ENCODE results near the gene WDR6.

The WDR6 gene, protein sequence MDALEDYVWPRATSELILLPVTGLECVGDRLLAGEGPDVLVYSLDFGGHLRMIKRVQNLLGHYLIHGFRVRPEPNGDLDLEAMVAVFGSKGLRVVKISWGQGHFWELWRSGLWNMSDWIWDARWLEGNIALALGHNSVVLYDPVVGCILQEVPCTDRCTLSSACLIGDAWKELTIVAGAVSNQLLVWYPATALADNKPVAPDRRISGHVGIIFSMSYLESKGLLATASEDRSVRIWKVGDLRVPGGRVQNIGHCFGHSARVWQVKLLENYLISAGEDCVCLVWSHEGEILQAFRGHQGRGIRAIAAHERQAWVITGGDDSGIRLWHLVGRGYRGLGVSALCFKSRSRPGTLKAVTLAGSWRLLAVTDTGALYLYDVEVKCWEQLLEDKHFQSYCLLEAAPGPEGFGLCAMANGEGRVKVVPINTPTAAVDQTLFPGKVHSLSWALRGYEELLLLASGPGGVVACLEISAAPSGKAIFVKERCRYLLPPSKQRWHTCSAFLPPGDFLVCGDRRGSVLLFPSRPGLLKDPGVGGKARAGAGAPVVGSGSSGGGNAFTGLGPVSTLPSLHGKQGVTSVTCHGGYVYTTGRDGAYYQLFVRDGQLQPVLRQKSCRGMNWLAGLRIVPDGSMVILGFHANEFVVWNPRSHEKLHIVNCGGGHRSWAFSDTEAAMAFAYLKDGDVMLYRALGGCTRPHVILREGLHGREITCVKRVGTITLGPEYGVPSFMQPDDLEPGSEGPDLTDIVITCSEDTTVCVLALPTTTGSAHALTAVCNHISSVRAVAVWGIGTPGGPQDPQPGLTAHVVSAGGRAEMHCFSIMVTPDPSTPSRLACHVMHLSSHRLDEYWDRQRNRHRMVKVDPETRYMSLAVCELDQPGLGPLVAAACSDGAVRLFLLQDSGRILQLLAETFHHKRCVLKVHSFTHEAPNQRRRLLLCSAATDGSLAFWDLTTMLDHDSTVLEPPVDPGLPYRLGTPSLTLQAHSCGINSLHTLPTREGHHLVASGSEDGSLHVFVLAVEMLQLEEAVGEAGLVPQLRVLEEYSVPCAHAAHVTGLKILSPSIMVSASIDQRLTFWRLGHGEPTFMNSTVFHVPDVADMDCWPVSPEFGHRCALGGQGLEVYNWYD

DNA sequence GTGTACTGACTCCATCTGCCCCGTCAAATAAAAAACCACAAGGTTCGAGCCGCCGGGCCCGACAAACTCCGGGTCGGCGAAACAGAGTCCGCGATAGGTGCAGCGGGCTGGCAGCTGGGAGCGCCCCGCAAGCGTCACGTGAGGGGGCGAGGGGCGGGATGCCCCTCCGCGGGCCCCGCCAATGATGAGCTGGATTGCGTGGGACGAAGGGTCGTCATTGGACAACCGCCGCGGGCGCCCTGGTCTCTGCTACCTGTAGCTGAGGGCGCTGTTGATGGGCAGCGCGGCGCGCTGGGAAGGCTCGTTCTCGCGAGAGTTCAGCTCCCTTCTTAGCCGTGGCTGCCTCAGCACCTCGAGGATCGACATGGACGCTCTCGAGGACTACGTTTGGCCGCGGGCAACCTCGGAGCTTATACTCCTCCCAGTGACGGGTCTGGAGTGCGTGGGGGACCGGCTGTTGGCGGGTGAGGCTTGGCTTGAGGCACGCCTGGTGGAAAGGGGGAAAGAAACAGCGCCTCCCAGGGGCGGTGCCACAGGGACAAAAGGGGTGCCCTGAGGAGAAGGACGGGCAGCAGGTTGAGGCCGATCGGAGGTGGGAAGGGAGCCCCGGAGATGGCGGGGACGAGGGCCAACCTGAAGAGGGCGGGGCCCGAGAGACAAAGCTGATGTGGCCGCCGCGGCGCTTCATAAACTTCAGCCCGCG, at the start of gene WDR6:
Gene WDR6, plus strand, starts transcription at position 324 of the 703 bp plus-strand sequence. Its CDS starts 41 bp downstream, at position 365.
- in situ Hi-C loops (cut with MboI; ENCODE audit: low sequenced_read_pairs) = no loop called here

DNA sequence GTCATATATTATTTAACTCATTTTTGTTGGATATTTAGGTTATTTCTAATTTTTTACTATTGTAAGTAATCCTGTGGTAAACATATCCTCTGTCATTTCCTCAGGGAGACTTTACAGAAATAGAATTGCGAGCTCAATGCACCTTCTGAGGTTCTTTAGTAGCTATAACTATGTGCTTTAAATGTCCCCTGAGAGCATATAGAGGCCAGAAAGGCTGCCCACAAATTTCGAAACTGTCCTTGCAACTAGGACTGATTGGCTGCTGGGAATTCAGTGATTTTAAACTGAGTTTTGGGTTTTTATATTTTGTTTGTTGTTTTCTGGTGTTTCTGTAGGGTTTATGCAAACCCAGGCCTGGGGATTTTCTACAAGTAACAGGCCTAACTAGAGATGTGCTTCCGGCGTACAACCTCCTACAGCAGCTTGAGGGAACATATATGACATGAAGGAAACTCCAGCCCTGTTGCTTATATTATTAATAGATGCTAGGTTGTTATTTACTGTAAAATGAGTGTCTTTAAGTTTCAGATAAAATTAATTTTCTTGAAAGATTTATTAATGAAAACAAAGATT, 46.3 kb upstream of the WDR6 start:
- in situ Hi-C loops (cut with MboI; ENCODE audit: low sequenced_read_pairs) = no loop called here

DNA sequence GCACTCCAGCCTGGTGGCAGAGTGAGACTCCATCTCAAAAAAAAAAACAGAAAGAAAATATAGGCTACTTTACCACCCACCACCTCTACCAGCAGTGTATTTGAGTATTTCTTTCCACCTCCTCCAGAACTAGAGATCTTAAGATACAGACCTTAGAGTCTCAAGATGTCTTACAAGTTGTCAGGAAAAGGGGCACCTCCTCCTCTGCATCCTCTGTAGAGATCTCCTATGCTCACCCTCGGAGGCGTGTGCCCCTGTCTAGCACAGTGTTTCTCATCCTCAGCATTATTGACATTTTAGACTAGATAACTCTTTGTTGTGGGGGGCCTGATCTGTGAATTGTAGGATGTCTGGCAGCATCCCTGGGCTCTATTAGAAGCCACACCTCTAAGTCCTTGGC, 44.9 kb upstream of the WDR6 start:
- in situ Hi-C loops (cut with MboI; ENCODE audit: low sequenced_read_pairs) = no loop called here

DNA sequence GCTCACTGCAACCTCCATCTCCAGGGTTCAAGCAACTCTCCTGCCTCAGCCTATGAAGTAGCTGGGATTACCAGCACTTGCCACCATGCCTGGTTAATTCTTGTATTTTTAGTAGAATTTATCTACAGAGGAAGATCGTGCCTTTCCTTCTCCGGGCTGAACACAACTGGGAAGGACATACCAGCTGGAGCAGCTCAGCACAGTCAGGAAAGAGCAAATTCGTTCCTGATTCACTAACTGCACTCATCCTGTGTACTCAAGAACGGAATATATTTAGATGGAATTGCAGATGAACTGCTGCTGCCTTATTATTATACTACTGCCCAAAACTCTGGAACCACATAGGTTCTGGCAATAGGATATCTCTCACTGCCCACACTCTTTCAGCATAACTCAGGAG, 44.3 kb upstream of the WDR6 start:
- in situ Hi-C loops (cut with MboI; ENCODE audit: low sequenced_read_pairs) = no loop called here

DNA sequence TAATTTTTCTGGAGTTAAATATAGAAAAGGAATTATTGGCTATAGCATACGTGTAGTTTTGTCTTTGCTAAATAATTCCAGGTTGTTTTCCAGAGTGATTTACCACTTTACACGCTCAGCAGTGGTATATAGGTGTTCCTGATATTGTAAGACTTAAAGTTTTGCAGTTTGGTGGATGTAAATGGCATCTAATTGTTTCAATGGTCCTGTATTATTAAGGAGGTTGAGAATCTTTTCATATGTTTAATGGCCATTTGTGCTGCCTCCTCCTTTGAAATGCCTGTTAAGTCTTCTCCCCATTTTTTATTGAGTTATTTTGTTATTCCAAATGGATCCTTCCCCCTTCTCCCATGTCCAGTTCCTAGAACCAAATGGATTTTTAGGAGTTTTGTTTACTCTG, 43.6 kb upstream of the WDR6 start:
- in situ Hi-C loops (cut with MboI; ENCODE audit: low sequenced_read_pairs) = no loop called here

DNA sequence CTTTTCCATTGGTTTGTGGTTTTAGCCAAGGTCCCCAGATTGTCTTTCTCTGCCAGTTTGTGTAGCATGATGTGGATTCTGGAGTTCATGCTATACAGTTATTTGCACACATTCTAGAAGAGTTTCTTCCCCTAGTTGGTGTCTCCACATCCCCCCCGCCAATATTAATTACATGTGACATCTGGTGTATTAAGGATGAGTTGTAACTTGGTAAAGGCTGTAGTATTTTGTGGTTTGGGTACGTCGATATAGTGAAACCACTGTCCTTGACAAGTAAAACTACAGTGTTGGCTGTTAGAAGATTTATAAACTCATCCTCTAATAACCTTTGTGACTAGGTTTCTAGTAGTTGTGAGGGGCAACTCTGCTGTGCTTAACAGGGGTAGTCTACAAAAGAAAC, 40.8 kb upstream of the WDR6 start:
- in situ Hi-C loops (cut with MboI; ENCODE audit: low sequenced_read_pairs) = no loop called here

DNA sequence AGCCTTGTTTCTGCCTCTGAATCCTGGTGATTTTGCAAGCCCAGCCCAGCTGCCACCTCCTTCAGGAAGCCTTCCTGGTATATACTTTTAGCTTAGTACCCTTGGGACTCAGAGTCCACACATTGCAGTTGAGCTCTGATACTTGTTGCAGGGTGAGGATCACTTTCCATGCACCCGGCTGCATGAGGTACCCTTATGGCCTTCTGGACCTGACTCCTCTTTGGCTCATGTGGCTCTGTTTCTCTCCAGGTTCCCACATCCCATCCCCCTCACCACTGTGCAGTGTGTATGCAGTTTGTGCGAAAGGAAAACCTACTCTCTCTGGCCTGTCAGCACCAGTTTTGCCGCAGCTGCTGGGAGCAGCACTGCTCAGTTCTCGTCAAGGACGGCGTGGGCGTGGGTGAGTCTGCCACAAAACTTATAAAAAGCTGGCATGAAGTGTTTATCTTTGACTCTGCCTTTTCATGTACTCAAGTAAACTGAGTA, 40.3 kb upstream of the WDR6 start:
- in situ Hi-C loops (cut with MboI; ENCODE audit: low sequenced_read_pairs) = no loop called here

DNA sequence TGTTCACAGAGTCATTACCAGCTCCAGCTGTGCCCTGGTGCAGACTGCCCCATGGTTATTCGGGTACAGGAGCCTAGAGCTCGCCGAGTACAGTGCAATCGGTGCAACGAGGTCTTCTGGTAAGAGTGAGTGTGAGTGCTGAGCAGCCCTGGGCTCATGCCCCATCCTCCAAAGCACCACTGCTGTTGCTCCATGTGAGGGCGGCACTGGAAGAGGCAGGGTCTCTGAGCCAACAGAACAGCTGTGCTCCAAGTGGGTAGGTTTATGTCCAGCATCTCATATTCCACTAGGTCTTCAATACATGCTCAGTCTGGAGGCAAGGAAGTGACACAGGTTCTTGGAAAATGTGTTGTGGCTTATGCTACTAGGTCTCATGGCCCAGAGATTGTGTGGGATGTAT, 36.6 kb upstream of the WDR6 start:
- in situ Hi-C loops (cut with MboI; ENCODE audit: low sequenced_read_pairs) = no loop called here

DNA sequence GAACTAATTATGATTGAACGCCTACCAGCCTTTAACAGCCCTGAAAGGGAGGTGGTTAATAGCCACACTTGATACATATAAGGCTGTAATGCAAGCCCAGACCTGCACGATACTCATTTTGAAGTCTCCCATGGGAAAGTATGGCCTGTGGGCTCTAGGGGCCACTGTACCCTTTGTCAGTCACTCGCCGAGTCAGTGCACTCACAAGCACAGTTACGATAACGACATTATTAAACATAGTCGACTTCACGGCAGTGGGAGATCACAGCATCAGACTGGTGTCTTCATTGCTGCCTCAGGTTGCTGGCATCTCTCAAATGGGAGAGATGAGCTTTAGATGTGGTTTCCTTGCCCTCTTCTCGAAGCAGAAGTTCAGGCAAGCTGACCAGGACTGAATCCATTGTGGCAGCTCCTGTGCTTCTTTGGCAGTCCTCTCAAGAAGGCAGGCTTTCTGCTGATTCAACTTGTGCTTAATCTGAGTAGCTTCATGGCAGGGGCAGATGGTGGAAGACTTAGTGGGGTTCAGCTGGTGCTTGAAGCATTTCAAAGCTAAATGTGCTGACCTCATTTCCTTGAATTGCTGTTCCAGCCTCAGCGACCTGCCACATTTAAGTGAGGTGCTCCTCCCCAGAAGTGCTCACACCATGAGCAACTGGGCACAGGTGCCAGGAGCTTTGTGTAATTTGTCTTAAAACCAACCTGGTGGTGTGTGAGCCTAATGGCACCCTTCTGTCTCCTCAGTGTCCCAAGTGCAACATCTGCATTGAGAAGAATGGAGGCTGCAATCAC, 32.9 kb upstream of the WDR6 start:
- in situ Hi-C loops (cut with MboI; ENCODE audit: low sequenced_read_pairs) = no loop called here

DNA sequence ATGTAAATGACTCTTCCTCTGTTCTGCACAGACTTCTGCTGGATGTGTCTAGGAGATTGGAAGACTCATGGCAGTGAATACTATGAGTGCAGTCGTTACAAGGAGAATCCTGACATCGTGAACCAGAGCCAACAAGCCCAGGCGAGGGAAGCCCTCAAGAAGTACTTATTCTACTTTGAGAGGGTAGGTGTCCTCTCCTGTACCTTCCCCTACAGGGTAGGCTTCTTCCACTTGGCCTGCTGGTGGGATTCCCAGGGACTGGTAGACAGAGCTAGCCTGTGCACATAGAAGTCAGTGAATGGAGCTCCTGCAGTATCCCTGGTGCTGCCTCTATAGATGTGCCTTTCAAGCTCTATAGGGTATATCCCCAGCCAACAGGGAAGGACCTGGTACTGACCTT, 27.7 kb upstream of the WDR6 start:
- in situ Hi-C loops (cut with MboI; ENCODE audit: low sequenced_read_pairs) = no loop called here

DNA sequence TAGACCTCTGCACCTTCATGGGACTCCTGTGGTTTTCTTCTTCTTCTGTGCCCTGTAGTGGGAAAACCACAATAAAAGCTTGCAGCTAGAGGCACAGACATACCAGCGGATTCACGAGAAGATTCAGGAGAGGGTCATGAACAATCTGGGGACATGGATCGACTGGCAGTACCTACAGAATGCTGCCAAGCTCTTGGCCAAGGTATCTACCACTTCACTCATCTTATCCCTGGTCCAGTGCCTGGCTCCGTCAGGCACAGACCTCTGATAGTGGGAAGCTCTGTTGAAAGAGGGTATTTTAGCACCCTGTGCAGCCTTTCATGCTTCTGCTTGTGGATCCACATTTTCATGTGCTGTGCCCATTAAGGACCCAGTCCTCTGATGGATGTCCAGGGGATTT, 26.9 kb upstream of the WDR6 start:
- in situ Hi-C loops (cut with MboI; ENCODE audit: low sequenced_read_pairs) = no loop called here

DNA sequence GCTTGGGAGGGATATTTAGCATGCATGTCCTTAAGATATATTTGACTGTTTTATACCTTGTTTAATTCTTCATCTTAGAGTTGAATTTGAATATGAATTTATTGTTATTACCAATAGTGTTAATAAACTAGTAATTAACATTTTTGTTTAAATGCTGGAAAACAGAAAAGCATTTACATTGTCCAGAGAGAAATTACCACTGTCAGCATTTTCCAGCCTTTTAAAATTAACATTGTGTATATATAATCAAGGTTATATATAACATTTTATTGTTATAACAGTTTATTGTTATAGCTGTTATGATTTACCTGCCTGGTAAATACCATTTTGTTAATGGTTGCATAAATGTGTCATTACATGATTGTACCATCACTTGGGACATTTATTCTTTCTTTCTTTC, 25.2 kb upstream of the WDR6 start:
- in situ Hi-C loops (cut with MboI; ENCODE audit: low sequenced_read_pairs) = no loop called here

DNA sequence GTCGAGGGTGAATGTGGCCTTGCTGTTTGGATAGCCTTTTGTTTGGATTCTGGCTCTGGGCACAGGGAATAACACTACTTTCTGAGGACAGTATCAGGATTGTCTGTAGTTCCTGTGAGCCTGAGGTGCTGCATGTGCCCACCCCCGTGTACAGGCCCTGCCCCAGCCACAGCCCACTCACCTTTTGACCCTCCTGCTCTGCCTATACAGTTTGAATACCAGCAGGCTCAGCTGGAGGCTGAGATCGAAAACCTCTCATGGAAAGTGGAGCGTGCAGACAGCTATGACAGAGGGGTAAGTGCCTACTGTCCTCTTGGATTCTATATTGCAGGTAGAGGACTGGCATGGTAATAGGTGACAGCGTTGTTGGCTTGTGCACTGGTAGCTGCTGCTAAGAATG, 24.5 kb upstream of the WDR6 start:
- in situ Hi-C loops (cut with MboI; ENCODE audit: low sequenced_read_pairs) = no loop called here

DNA sequence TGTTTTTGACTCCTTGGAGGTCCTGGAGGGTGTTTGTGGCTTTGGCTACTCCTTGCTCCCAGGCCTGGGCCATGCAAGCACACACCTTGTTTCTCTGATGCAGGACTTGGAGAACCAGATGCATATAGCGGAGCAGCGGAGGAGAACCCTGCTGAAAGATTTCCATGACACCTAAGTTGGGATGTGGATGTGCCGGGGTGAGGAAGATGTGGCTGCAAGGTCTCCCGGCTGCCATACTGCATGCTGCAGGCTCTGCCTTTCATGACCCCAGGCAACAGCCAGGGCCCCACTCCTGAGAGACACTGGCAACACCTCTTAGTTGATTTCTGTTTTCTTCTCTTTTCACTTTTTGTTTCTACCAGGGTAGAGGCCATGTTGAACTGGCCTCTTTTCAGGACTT, 24.1 kb upstream of the WDR6 start:
- in situ Hi-C loops (cut with MboI; ENCODE audit: low sequenced_read_pairs) = no loop called here

DNA sequence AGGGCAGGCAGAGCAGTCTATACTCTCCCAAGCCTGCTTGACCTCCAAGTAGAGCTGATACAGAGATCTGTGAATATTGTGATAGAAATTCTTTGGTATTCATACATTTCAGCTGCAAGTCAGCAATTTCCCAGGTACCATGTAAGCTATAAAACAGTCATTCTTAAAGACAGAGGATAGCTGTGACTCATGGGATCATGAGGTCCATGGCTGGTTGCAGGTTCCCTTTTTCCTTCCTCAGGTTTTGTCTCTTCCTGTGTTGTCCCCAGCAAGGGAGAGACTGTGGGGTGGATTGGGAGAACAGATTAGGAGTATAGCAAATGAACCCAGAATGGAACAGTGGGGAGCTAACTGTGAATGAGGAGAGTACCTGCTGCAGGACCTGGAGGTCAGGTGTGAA, 22.5 kb upstream of the WDR6 start:
- in situ Hi-C loops (cut with MboI; ENCODE audit: low sequenced_read_pairs) = no loop called here

DNA sequence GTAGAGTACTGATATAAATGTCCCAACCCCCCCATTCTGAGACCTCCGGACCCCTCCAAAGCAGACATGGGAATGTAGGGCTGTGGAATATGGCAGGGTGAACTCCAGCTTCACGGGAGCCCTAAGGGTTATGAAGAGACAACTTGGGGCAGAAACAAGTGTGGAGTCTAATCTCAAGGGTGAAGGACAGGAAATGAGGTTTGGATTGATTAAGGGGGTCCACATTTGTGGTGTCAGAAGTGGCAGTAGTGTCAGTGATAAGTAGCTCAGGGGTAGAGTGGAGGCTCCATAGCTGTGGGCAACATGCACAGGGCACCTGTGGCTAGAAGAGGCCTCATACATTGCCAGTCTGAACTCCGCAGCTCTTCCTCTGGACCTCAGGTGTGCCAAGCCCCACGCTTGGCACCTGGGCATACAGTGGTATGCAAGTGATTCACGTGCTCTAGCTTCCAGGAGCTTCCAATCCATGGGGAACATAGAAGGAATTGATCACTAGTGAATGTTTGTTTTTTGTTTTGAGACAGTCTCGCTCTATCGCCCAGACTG, 21.3 kb upstream of the WDR6 start:
- in situ Hi-C loops (cut with MboI; ENCODE audit: low sequenced_read_pairs) = no loop called here

DNA sequence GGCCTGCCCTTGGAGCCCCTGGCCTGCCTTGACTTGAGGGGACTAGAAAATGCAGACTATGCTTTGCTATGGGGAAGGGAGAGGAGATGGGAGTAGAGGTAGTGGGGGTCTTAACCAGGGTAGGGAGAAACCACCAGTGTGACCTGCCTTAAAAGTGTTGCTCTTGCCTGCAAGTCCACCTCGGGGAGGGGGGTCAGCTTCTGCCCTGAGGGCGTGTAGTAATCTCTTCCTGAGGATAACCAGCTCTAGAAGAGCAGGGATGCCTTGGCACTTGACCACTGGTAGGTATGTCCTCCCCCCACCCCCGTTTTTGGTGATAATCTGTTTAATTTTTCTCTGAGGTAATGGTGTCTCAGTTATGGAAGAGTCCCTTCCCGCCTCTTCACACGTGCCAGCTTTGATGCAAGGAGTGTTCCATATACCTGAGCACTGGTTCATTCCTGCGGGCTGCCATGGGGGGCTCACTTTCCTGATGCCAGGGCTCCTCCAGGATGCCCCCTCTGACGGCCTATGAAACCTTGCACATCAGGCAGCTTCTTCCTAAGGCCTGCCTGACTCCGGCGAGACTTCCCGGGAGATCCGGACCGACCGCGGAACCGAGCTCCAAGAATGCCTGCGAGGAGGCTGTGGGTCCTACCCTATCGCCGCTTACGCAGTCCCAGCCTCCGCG, 17.9 kb upstream of the WDR6 start:
- in situ Hi-C loops (cut with MboI; ENCODE audit: low sequenced_read_pairs) = no loop called here

DNA sequence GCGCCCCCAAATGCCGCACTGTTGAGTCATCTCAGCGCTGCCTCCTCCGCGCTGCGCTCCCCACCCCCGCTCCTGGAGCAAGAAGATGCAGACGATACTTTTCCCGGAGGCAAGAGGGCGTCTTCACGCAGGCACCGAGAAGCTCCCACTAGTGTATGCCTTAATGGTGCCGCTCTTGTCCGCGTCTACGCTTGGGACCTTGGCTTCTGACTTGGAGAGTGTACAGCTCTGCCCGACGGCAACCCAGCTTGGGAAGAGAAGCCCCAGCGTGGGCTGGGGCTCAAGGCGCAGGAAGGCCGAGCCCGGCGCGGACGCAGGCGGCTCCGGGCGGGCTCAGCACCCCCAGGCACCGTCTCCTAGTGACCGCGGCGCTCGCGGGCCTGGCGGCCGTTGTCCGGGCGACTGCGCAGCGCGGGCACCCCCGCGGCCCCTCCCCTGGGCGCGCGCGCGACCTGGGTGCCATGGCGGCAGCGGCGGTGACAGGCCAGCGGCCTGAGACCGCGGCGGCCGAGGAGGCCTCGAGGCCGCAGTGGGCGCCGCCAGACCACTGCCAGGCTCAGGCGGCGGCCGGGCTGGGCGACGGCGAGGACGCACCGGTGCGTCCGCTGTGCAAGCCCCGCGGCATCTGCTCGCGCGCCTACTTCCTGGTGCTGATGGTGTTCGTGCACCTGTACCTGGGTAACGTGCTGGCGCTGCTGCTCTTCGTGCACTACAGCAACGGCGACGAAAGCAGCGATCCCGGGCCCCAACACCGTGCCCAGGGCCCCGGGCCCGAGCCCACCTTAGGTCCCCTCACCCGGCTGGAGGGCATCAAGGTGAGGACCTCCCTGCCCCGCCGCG, 17.2 kb upstream of the WDR6 start, which contains the start of gene P4HTM:
Gene P4HTM, plus strand, starts transcription at position 446 of the 840 bp plus-strand sequence. Its CDS starts 16 bp downstream, at position 462.
- in situ Hi-C loops (cut with MboI; ENCODE audit: low sequenced_read_pairs) = no loop called here

Data from hTERT RPE-1 (cell line).